Measurements from ENCODE around the gene ALG5. TPM values are rescaled to one million over a fixed set of nuclear protein-coding genes. Genes with fewer than 3 reads are reported as not detected.

The ALG5 gene, protein sequence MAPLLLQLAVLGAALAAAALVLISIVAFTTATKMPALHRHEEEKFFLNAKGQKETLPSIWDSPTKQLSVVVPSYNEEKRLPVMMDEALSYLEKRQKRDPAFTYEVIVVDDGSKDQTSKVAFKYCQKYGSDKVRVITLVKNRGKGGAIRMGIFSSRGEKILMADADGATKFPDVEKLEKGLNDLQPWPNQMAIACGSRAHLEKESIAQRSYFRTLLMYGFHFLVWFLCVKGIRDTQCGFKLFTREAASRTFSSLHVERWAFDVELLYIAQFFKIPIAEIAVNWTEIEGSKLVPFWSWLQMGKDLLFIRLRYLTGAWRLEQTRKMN
- total RNA-seq (2021; ENCODE audit: unreplicated experiment): 32.2 TPM
- polyA plus RNA-seq (2012): 19.8 and 29.7 TPM in 2 replicates
- percentile 85 among the genes with signal in this experiment for Bru-seq, nascent RNA
- BruChase-seq, experiment 1, labeled RNA remaining after a 6-hour chase: percentile 69 among the genes with signal in this experiment
- percentile 66 among the genes with signal in this experiment for BruChase-seq, experiment 2, labeled RNA remaining after a 2-hour chase
- long read RNA-seq, transcript ALG5-201 (10 exons, 1,154 nt): major isoform, 39 of 52 reads
- long read RNA-seq, partial matches to known transcripts: 3 of 52 reads
- long read RNA-seq, other reads (novel, unspliced or antisense): 10 of 52 reads

DNA sequence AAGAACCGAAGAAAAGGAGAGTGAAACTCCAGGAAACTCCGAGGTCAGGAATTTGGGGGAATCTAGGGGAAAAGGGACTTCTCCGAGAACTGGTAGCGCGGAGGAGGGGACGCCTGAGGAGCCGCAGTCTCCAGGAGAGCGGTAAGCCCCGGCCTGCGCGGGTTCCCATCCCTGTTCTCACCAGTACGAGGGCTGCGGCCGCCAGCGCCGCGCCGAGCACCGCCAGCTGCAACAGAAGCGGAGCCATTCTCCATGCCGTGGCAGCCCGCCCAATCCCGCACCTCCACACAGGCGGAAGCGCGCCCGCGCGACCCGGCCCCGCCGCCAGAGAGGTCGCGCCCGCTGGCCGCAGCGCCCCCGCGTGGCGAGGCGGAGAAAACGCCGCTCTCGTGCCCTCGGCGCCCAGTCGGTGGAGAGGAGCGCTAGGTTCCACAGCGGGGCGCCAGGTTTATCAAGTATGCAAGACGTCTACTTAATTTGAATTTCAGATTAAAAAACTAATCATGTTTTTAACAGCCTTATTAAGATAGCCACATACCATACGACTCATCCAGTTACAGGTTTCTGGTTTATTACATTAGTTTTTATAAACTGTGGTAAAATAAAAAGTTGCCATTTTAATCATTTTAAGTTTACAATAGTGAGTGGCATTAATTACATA lies at the start of gene ALG5:
TSS of gene ALG5 (minus strand) at position 287 of the 661 bp plus-strand sequence. CDS start at position 247, 40 bp downstream.
- Histone ChIP-seq H3K9ac (ENCODE audit: low read length) (peak within 1 kb of the TSS; percentile 96), H3K9me3 (ENCODE audit: control insufficient read depth in 1 of 2, insufficient read depth in 1 of 2, low read depth in 1 of 2, low read length in 2 of 2) (no peaks in the 10 kb centered on the region), H3K9me2 (ENCODE audit: insufficient read depth) (no peaks in the 10 kb centered on the region), H3K36me3 (ENCODE audit: control insufficient read depth in 1 of 2, insufficient read depth in 2 of 2, low read length in 2 of 2) (peaks cover 15% of the 10 kb centered on the region in 2 experiments), H4K20me1 (ENCODE audit: insufficient read depth) (no peaks in the 10 kb centered on the region), H3K27me3 (ENCODE audit: insufficient read depth, low read length) (no peaks in the 10 kb centered on the region), H3K4me3 (replicated peaks in 1 of 2; ENCODE audit: low read depth in 1 of 2, low read length in 2 of 2) (peak within 1 kb of the TSS; percentile 97), H3K27ac (ENCODE audit: low read depth, low read length) (peak within 1 kb of the TSS; percentile 99), H3K79me2 (ENCODE audit: insufficient read depth, low read length) (peaks cover 71% of the 10 kb centered on the region), H3K4me2 (ENCODE audit: low read length) (peak within 1 kb of the TSS; percentile 83), H3K4me1 (ENCODE audit: control insufficient read depth in 1 of 2, insufficient read depth in 2 of 2, low read length in 2 of 2) (peaks cover 10 to 17% of the 10 kb centered on the region in 2 experiments; a peak in 3 of 4 replicates), H2AFZ (ENCODE audit: low read depth, low read length, poor library complexity, severe bottlenecking) (peak within 1 kb of the TSS; percentile 40)
- ChIA-PET CTCF (interaction anchor here (1.1 kb wide), 1 partner anchor 141 kb away, joined by 4 read pairs; no protein-coding TSS in a partner anchor), POLR2A (interaction anchor here (0.7 kb wide), 1 partner anchor 76 kb away, joined by 3 read pairs; no protein-coding TSS in a partner anchor), RAD21 (ENCODE audit: low non-redundant PET in 1 of 2, low total read pairs in 2 of 2, uncharacterized antibody in 2 of 2, unreplicated experiment in 2 of 2) (no interaction called here)
- no TSS peak for BruUV-seq (replicated peaks)
- intact Hi-C loops (cut with micrococcal nuclease): loop anchor here (5.0 kb wide), 1 partner anchor 717 kb away; no protein-coding TSS in a partner anchor
- TF ChIP-seq ELF1 (IDR thresholded peaks at IDR 0.05; ENCODE audit: borderline replicate concordance, low read depth): 0 out of 2 replicates have a peak, but pooled peaks have one; percentile 22
- TF ChIP-seq RAD21 (IDR thresholded peaks at IDR 0.05; ENCODE audit: low read depth): no peak
- TF ChIP-seq SIN3A (IDR thresholded peaks at IDR 0.05; ENCODE audit: low read depth): 0 out of 2 replicates have a peak, but pooled peaks have one; percentile 34
- no peak for TF ChIP-seq ZBTB33 (IDR thresholded peaks at IDR 0.05; ENCODE audit: extremely low read depth, insufficient replicate concordance, low read length)
- no peak for TF ChIP-seq ZNF274 (IDR thresholded peaks at IDR 0.05; ENCODE audit: low read depth, low read length)
- peak; percentile 87 for TF ChIP-seq POLR2AphosphoS5 (IDR thresholded peaks at IDR 0.05; ENCODE audit: low read depth, low read length)
- no peak for TF ChIP-seq CEBPB (IDR thresholded peaks at IDR 0.05; ENCODE audit: low read depth)
- TF ChIP-seq MAX (IDR thresholded peaks at IDR 0.05): peak; percentile 39; the same call in 1 of the 2 replicates
- TF ChIP-seq FOSL1 (IDR thresholded peaks at IDR 0.05; ENCODE audit: low read depth): no peak
- TF ChIP-seq TCF7L2 (IDR thresholded peaks at IDR 0.05; ENCODE audit: borderline replicate concordance, extremely low read depth, insufficient read depth, insufficient read length): peak; percentile 46
- TF ChIP-seq YY1 (IDR thresholded peaks at IDR 0.05; ENCODE audit: extremely low read depth, insufficient replicate concordance, low read depth, low read length): peak; percentile 91
- peak; percentile 46; the same call in 1 of the 2 replicates for TF ChIP-seq SP1 (IDR thresholded peaks at IDR 0.05; ENCODE audit: low read depth)
- TF ChIP-seq, protein P1, sequence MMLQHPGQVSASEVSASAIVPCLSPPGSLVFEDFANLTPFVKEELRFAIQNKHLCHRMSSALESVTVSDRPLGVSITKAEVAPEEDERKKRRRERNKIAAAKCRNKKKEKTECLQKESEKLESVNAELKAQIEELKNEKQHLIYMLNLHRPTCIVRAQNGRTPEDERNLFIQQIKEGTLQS (IDR thresholded peaks at IDR 0.05): no peak
- peak; percentile 53 to 90 (median 71); a peak in 5 of 6 replicates for TF ChIP-seq CTCF (IDR thresholded peaks at IDR 0.05 in 2 of 3, conservative IDR thresholded peaks at IDR 0.05 in 1 of 3; ENCODE audit: borderline replicate concordance in 1 of 3, insufficient read depth in 1 of 3, low read depth in 2 of 3, low read length in 2 of 3)
- TF ChIP-seq CBX3 (IDR thresholded peaks at IDR 0.05; ENCODE audit: low read depth): no peak
- no peak for TF ChIP-seq EZH2 (IDR thresholded peaks at IDR 0.05)
- peak; percentile 89 for TF ChIP-seq POLR2A (IDR thresholded peaks at IDR 0.05; ENCODE audit: borderline replicate concordance, extremely low read depth, insufficient read depth, insufficient read length)
- peak; percentile 81 for ATAC-seq
- DNase-seq (ENCODE audit: low read depth, low spot score): peak; percentile 72
